Activated CD8-positive, alpha-beta memory T cell treated with anti-CD3 and anti-CD28 coated beads for 4 hours (primary cell): Measurements from ENCODE around the gene RXFP4.
"Not testable (repeated sequence)": the region's sequence is repeated elsewhere in the genome, so short reads cannot be mapped to it uniquely, and the experiment has no call there.

Source experiments
- DNase-seq, 2 donors: peaks; one replicate each; pipeline ENCODE4 v3.0.0-alpha.2; 2020; ENCODE audit warnings: low read depth in 2 of 2

The RXFP4 gene

GRCh38 chr1:155978325-155978972 is 37.0 kb downstream of the RXFP4 start, which contains the start of gene ARHGEF2:
TSS of gene ARHGEF2 (minus strand) at chr1:155978547. CDS start at chr1:155978427, 120 bp downstream.
- peak; percentile 74 to 76 for DNase-seq

- DNase-seq, result no peak
Measured at GRCh38 chr1:155978973-155979429, 37.6 kb downstream of the RXFP4 start.

GRCh38 chr1:155979597-155980343 is 38.3 kb downstream of the RXFP4 start:
- no peak for DNase-seq

- DNase-seq, result no peak
Measured at GRCh38 chr1:155981266-155982088, 40.0 kb downstream of the RXFP4 start.

GRCh38 chr1:155982106-155982505 is 40.7 kb downstream of the RXFP4 start:
- DNase-seq, result no peak

- no peak for DNase-seq
Measured at GRCh38 chr1:155983191-155984024, 42.0 kb downstream of the RXFP4 start.

- DNase-seq, result no peak
Measured at GRCh38 chr1:155984341-155984740, 42.9 kb downstream of the RXFP4 start.

- DNase-seq, result not testable (repeated sequence)
Measured at GRCh38 chr1:155984903-155985645, 43.6 kb downstream of the RXFP4 start.

- peak in 1 of 2 donors; percentile 55 for DNase-seq
Measured at GRCh38 chr1:155989242-155990004, 48.0 kb downstream of the RXFP4 start.

GRCh38 chr1:155990005-155990739 is 48.7 kb downstream of the RXFP4 start:
- DNase-seq, result no peak
